ENCODE data around the gene MS4A6A.
"Not testable (repeated sequence)": the region's sequence is repeated elsewhere in the genome, so short reads cannot be mapped to it uniquely, and the experiment has no call there.

Gene MS4A6A

GRCh38 chr11:60182541-60183330, at the start of gene MS4A6A:
MS4A6A (minus strand) TSS chr11:60183083; CDS start chr11:60181727, 1,356 bp downstream.
- DNase-seq: no peak
- ATAC-seq: no peak

DNA sequence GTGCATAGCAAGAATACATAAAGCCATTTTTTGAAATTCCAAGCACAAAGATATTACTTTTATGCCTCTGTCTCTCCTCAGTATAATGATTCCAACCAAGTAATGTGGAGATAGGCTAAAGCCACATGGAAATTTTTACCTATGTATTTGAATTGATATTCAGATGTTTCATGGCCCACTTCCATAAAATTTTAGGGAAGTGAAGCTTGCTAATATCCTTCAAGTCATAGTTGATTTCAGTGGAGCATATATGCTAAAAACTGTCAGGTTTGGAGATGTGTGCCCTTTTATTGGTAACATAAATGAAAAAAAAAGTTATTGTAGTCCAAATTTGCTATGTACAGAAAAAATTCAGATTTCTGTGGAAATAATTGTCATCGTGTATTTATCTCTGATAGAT, 47.8 kb upstream of the MS4A6A start:
- no peak for ATAC-seq
- DNase-seq: no peak

DNA sequence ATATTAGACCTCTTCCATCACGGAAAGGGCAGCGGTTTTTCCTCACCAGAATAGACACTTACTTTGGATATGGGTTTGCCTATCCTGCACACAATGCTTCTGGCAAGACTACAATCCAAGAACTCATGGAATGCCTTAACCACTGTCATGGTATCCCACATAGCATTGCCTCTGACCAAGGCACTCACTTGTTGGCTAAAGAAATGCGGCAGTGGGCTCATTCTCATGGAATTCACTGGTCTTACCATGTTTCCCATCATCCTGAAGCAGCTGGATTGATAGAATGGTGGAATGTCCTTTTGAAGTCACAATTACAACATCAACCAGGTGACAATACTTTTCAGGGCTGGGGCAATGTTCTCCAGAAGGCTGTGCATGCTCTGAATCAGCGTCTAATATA, 39.3 kb upstream of the MS4A6A start:
- DNase-seq: no peak
- ATAC-seq: no peak

DNA sequence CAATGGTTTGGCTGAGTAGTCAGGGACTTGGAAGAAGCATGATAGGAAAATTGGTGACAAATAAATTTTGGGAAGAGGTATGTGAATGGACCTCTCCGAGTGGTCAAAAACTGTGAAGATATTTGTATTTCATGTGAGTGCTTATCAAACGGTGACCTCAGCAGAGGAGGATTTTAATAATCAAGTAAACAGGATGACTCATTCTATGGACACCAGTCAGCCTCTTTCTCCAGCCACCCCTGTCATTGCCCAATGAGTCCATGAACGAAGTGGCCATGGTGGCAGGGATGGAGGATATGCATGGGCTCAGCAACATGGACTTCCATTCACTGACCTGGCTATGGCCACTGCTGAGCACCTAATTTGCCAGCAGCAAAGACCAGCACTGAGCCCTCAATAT, 38.8 kb upstream of the MS4A6A start:
- DNase-seq (no peak), ATAC-seq (no peak)

DNA sequence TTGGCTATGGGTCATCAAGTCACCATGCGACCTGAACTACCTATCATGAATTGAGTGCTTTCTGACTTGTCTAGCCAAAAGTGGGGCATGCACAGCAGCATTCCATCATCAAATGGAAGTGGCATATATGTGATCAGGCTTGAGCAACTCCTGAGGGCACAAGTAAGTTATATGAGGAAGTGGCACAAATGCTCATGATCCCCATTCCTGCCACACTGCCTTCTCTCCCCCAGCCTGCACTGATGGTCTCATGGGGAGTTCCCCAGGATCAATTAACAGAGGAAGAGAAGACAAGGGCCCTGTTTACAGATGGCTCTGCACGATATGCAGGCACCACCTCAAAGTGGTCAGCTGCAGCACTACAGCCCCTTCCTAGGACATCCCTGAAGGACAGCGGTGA, 38.3 kb upstream of the MS4A6A start:
- DNase-seq: no peak
- no peak for ATAC-seq

GRCh38 chr11:60214386-60214785, 31.5 kb upstream of the MS4A6A start:
- DNase-seq (no peak), ATAC-seq (no peak)

DNA sequence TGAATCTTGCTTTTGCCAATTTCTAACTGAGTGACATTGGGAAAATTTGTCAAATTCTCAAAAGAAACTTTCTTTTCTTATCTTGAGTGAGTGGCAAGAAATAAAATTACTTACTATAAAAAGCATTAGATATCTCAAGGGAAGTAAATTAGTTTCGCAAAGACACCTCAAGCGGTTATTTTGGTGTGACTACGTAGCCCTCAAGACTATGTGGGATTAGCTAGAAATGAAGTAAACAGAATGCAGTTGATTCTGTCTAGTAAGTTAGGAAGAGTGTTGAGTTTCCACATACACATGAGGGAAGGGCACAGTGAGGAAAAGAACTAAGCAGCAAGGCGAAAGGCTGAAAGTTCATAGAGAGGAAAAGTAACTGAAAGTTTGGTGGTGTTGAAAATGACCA, 28.3 kb upstream of the MS4A6A start:
- no peak for DNase-seq
- ATAC-seq: no peak

- no peak for ATAC-seq
- no peak for DNase-seq
These were observed 27.1 kb upstream of the MS4A6A start for GRCh38 chr11:60209977-60210376.

- ATAC-seq (no peak), DNase-seq (no peak)
These were observed 26.1 kb upstream of the MS4A6A start for GRCh38 chr11:60208951-60209350.

GRCh38 chr11:60208146-60208895, 25.4 kb upstream of the MS4A6A start:
- no peak for ATAC-seq
- DNase-seq: no peak

DNA sequence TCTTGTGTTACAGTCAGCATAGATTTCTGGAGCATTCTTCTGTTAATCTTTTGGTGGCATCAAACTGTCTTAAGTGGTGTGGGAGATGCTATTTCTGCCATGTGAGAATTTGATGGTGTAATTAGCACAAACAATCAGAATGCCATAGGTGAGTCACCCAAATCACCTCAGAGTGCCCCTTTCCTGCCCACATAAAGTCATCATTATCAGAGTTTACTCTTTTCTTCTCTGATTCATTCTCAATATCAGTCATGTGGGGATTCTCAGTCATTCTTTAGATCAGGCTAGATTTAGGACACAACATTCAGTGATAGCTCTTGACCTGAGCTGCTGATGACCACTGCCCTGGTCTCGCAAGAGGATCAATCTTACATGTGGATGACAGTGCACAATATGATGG, 23.7 kb upstream of the MS4A6A start:
- DNase-seq (no peak), ATAC-seq (peak; percentile 77)

DNA sequence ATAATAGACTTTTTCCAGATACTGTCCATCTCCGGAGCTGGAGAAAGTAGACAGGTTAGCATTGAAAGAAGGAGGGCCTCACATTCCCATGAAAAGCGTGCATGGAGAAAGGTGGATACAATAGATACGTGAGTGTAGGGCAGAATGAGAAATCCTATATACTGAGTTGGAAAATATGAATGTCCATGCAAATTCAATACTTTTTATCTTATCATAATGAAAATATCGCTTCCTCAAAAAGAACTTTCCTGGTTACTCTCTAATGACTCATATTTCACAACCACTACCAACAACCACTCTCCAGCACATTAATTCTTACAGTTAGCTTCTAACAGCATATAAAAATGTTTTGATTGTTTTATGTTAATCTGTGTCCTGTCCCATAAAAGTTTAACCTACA, 22.0 kb upstream of the MS4A6A start:
- peak; percentile 48 for ATAC-seq

DNA sequence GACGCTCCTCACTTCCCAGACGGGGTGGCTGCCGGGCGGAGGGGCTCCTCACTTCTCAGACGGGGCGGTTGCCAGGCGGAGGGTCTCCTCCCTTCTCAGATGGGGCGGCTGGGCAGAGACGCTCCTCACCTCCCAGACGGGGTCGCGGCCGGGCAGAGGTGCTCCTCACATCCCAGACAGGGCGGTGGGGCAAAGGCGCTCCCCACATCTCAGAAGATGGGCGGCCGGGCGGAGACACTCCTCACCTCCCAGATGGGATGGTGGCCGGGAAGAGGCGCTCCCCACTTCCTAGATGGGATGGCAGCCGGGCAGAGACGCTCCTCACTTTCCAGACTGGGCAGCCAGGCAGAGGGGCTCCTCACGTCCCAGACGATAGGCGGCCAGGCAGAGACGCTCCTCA, 18.5 kb upstream of the MS4A6A start:
- DNase-seq, ATAC-seq: not testable (repeated sequence)

More for the DNA sequence above, 22.0 kb upstream of the MS4A6A start:
- no peak for DNase-seq

- no peak for ATAC-seq
- no peak for DNase-seq
These were observed 14.6 kb upstream of the MS4A6A start for GRCh38 chr11:60197442-60197841.

DNA sequence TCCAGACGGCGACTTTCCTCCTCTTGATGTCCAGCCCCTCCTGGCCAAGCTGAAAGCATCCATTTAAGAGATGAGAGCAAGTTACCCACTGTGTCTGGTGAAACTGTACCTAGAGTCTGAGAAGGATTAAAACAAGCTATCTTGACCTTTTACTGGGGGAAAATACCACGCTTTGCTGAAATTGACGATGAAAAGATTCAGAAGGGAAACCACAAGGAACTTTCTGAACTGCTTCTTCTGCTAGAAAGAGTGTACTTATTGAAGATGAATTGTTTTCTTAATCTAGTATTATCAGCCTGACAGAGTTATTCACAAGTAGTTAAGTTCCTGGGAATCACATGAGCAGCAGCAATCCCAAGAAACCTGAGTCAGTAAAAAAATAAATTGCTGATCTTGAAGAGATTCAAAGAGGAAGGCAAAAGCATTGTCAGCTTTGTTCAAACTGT, 13.1 kb upstream of the MS4A6A start:
- ATAC-seq: peak; percentile 48
- DNase-seq: no peak

DNA sequence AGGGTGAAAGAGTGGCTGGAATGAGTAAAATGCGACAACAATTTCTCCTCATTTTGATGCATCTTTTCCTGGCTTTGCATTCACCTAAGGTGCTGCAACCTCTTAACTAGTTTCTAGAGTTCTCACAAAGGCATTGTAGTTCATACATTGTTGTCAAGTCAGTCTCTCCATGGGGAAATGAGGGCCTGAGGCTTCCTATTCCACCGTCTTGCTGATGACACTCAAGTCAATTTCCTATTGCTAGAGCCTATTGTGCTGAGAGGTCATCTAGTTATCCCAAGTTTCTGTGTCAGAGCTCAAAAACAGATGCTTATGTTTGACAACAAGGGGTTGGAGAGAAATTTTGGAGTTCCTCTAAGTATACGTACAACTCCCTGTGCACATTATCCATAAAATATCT, 11.6 kb upstream of the MS4A6A start:
- no peak for ATAC-seq
- no peak for DNase-seq

DNA sequence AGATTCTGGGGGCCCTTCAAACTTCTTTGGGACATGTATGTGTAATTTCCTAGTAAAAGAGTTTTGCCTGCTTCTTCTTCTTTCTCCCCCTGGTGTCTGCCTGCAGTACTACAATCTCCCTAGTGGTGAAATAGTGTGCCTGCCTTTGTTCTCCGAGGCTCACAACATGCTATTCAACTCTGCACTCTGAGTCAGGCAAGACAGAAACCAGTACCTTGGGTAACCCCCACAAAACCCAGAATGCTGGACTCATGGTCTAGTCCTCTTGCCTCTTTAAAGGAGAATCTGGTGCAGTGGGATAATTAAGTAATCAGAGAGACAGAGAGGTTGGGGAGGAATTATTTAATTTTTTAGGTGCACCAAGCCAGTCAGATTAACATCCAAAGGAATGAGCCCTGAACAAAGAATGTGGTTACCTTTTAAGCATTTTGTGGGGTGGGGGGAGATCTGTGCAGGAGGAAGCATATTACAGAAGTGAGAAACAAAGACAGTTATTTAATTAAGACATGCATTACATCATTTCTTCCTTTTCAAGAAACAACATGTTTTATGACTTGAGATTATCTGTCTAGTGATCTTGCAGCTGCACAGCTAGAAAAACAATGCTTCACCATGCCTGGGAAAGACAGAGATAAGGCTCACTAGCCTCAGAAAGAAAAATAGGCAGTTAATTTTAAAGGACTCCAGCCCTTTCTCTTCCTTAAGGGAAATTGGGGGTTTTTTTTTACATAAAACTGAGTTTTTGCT, 11.0 kb upstream of the MS4A6A start:
- ATAC-seq: peak; percentile 99
- peak; percentile 80 for DNase-seq

DNA sequence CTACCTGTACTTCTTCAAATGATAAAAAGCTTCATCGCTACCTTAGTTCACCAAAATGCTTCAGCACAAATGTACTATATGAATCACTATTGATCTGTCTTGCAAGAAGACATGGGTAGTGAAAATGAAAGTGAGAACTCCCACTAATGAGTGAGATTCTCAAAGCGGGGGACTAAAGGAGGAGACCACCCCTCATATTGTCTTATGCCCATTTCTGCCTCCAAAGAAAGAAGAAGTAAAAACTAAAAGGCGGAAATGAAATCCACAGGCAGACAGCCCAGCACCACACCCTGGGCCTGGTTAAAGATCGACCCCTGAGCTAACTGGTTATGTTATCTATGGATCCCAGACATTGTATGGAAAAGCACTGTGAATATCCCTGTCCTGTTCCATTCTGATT, 9.7 kb upstream of the MS4A6A start:
- DNase-seq, ATAC-seq: not testable (repeated sequence)

DNA sequence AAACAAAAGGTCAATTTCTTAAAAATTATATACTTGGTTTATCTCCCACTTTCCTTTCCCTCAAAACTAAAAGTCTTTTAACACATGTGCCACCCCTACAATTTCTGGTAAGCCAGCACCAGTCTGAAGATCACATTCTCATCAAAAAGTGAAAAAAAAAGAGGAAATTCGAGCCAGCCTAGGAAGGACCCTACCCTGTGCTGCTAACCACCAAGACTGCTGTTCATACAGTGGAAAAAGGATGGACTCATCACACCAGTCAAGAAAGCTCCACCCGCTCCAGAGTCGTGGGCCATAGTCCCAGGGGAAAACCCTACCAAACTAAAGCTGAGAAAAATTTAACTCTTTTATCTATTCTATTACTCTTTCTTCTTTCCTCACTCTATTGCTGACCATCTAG, 5.6 kb upstream of the MS4A6A start:
- not testable (repeated sequence) for DNase-seq, ATAC-seq

- not testable (repeated sequence) for ATAC-seq, DNase-seq
These were observed 3.2 kb upstream of the MS4A6A start for GRCh38 chr11:60186128-60186527.

DNA sequence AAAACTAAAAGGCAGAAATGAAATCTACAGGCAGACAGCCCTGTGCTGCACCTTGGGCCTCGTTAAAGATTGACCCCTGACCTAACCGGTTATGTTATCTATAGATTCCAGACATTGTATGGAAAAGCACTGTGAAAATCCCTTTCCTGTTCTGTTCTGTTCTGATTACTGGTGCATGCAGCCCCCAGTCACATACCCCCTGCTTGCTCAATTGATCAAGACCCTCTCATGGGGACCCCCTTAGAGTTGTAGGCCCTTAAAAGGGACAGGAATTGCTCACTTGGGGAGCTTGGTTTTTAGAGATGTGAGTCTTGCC, 2.6 kb upstream of the MS4A6A start:
- ATAC-seq, DNase-seq: not testable (repeated sequence)

- no peak for DNase-seq
- no peak for ATAC-seq
These were observed 2.1 kb upstream of the MS4A6A start for GRCh38 chr11:60184824-60185511.
